HG02885 (cell line): ENCODE results near the gene TSC2.

Source experiments
- ATAC-seq: cut with Tn5 transposase; IDR thresholded peaks from one replicate; pipeline ENCODE4 v1.9.1; 2021; ENCODE audit warnings: mild to moderate bottlenecking; ENCODE audit not compliant: unreplicated experiment, poor library complexity

Gene TSC2

DNA sequence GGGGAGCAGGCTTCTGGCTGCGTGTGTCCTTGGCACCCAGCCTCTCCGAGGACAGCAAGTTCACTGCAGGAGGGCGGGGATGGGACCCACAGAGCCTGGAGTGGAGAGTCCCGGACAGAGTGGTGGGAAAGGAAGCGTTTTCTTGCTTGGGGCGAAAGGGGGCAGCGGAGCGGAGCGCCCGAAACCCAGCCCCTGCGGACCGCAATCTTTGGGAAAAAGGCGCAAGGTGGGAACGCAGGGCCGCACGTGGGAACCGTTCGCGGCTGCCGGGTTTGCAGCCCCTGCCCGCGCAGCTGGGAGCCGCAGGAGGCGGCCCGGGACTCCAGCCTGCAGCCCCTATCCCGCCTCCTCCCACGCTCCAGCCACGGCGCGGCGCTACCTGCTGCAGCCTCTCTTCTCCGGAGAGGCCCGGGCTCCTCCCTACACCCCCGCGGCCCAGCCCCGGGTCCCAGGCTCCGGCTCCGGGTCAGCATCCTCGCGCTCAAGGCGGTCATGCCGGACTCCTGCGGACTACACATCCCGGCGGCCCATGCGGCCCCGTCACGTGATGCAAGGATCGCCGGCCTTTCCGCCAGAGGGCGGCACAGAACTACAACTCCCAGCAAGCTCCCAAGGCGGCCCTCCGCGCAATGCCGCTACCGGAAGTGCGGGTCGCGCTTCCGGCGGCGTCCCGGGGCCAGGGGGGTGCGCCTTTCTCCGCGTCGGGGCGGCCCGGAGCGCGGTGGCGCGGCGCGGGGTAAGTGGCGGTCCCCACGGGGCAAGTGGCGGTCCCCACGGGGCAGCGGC, at the start of gene TSC2, which contains the start of gene NTHL1:
Gene TSC2, plus strand, starts transcription at position 656 of the 786 bp plus-strand sequence. CDS start 631 bp downstream, outside the sequence.
Gene NTHL1, minus strand, starts transcription at position 505 of the 786 bp plus-strand sequence. Its CDS starts 11 bp downstream, at position 494.
- ATAC-seq, result peak; percentile 90

GRCh38 chr16:1998360-1998835, 49.4 kb upstream of the TSC2 start:
- no peak for ATAC-seq

GRCh38 chr16:1998852-1999801, 48.7 kb upstream of the TSC2 start:
- ATAC-seq, result no peak

DNA sequence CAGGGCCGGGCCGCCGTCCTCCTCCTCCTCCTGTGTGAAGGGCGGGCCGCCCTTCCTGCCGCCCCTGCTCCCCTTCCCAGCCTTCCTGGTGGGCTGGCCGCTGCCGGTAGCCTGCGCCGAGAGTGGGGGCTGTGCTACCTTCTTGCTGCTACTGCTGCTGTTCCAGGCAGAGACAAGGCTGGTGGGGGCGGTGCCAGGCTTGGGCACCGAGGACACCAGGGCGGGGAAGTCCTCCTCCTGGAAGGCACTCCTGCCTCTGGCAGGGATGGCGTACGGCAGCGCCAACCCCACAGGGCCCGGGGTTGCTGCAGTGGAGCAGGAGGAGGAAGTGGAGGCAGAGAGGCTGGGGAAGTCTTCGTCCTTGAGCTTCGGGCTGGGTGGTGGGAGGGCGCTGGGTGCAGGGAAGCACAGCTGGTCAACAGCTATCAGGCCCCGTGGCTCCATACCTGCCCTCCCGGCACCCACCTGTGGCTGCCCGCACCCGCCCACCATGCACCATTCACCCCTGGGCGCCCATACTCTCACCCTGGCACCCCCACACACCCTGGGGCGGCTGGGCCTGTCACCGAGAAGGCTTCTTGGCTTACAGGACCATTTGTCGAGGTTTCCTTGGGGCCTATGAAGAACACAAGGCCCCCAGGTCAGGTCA, 47.8 kb upstream of the TSC2 start:
- ATAC-seq, result no peak

- no peak for ATAC-seq
These were observed 46.8 kb upstream of the TSC2 start for GRCh38 chr16:2001035-2001434.

DNA sequence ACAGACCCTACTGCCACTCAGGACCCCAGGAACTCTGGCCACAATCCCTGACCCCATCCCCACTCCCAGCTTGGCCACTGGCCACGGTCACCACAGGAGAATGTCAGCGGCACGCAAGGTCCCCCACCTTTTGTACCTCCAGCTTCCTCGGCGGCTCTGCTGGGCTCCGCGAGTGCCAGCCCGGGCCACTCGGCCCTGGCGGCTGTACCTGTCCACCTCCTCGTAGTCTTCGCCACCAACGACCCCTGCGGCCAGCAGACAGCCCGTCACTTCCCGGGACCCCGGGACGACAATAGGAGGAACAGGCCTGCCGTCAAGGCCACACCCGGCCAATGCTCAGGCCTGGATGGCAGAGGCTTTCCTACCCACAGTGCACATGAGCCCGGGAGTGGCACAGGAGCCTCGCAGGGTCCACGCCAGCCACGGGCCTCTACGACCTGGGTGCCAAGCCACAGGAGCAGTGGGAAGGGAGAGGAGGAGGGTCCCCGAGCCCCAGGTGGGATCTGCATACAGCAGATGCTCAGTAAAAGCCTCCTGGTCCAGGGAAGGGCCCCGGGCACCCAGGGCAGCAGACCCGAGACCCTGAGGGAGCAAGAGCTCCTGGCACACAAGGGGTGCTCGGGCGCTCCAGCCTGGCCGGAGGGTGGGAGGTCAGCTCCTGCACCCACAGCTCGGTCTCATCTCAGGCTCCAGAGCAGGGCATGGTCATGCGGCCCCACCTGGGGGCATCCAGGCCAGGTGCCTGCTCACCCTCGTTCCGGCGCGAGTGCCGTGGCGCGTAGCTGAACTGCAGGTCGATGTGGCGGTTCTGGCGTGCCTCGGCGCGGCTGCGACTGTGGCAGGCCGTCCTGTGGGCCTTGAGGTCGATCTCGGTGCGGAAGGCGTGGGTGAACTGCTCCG, 46.1 kb upstream of the TSC2 start:
- ATAC-seq, result no peak

- ATAC-seq, result no peak
These were observed 45.2 kb upstream of the TSC2 start for GRCh38 chr16:2002406-2003230.

DNA sequence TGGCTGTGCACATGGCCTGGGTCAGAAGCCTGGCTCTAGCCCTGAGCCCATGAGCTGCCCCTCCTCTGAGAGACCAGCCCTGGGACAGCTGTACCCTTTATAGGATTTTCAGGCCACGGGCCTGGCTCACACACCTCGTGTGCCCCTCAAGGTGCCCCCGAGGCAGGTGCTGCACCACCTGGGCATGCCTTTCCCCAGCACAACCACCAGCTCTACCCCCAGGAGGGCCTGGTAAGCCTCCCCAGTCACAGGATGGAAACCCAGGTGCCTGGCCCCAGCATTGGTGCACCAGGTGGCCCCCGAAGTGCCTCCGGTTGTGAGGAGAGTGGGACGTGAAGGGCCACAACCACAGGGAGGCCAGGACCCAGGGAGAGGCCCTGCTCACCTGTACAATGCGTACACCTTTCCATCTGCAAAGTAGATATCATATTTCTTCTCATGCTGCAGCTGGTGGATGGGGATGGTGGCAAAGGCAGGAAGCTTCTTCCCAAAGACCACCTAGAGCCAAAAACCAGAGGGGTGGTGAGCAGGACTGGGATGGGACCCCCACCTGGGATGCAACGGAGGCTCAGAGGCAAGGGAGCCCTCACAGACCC, 44.5 kb upstream of the TSC2 start:
- no peak for ATAC-seq

DNA sequence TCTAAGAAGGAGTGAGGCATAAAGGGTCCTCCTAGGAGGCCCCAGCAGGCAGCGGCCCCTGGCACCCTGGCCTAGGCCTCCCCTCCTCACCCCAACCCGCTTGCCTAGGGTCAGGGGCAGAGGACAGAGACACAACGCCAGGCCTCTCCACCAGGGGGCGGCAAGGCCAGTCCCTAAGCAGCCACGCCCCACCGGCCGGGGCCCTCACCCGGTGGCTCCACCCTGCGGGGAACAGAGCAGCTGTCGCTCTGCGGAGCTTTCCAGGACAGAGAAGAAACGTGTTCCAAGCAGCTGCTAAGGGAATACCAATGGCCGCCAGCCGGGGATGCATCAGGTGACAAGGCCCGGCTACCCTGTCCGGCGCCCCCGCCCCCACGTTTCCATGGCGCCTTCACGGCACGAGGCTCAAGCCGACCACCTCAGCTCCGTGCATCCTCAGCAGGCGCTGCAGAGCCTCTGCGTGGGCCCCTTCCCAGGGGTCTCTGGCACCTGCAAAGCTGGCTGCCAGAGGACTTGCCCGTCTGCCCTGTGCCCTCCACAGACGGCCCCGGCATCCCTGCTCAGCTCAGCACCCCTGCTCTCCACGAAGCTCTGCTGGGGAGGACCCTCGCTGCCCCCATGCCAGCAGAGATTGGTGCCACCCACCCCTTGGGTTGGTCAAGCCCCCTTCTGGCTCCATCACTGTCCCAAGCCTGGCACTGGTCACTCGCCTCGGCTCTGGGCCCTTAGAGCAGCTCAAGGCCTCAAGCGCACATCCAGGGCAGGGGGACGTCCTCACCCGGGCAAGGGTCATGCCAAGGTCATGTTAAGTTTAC, 43.8 kb upstream of the TSC2 start:
- ATAC-seq, result peak; percentile 70

- ATAC-seq, result no peak
These were observed 42.8 kb upstream of the TSC2 start for GRCh38 chr16:2004795-2005517.

- ATAC-seq, result no peak
These were observed 42.1 kb upstream of the TSC2 start for GRCh38 chr16:2005646-2006045.

GRCh38 chr16:2006317-2006716, 41.5 kb upstream of the TSC2 start:
- no peak for ATAC-seq

DNA sequence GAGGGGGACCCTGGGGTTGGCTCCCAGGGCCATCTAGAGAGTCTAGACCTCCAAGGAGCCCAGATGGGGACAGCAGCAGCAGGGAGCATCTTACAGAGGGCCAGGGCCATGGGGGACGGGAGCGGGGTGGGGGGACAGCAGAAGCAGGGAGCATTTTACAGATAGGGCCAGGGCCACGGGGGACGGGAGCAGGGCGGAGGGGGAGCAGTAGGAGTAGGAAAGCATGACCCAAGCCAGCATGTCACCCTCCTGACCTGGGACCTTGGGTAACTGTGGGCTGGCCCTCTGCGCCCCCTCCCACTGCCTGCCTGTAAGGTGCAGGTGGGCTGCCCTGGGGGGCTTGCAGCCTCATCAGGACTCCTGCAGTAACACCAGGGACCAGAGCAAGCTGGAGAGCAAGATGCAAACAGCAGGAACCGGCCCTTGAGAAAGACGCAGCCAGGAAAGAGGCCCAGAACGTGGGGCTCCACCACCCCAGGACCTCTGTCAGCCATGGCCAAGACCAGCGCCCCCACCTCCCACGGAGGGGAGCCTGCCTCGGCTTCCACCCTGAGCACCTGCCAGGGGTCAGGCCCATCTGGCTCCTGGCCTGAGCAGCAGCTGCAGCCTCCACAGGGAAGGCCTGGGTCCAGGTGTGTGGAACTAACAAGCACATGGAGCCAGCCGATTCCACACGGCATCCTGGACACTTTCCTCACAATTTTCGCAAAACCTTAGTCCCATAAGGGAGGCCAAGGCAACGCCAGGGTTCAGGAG, 40.5 kb upstream of the TSC2 start:
- no peak for ATAC-seq

DNA sequence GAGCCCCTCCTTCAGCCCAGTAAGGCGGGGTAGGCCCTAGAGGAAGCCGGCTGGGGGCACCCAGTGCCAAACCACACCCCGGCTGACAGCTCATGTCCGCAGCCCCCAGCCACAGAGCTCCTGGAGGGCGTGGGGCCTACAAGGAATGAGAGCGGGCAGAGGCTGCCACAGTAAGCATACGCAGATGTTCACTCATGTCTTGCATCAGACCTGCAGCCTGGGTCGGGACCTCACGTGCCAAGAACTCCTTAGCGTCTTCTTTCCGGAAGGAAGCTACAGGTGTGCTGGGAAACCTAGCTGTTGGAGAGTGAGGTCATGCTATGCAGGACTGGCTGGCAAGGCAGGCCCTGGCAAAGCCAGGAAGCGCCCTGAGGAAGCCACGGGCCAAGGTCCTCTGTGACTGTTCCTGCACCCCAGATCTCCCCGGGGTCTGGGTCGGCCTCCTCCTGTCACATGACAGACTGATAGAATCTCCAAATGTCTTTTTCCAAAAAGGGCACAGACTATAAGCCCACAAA, 39.7 kb upstream of the TSC2 start:
- ATAC-seq, result no peak

DNA sequence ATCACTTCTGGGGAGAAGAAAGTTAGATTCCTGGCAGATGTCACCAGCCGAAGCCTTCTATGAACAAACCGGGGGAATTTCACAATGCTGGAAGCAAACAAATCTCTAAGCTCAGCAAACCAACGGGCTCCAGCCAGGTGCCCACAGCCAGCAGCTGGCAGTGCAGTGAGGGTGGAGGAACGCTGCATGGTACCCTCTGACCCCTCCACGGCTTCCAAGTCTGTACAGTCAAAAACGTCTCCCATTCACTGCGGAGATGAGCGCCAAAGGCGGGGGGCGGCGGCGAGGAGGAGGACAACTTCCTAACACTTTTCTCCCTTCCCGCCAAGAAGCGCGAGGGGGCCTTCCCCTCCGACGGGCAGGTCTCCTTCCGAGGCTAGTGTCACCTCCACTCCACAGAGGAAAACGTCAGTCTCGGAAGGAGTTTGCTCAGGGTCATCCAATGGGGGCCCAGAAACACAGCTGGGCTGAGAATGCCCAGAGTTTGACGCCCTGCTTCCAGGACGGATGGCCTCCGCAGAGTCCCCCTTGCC, 39.1 kb upstream of the TSC2 start:
- peak; percentile 3 for ATAC-seq
